ENCODE results near the gene GJB4.

DNA sequence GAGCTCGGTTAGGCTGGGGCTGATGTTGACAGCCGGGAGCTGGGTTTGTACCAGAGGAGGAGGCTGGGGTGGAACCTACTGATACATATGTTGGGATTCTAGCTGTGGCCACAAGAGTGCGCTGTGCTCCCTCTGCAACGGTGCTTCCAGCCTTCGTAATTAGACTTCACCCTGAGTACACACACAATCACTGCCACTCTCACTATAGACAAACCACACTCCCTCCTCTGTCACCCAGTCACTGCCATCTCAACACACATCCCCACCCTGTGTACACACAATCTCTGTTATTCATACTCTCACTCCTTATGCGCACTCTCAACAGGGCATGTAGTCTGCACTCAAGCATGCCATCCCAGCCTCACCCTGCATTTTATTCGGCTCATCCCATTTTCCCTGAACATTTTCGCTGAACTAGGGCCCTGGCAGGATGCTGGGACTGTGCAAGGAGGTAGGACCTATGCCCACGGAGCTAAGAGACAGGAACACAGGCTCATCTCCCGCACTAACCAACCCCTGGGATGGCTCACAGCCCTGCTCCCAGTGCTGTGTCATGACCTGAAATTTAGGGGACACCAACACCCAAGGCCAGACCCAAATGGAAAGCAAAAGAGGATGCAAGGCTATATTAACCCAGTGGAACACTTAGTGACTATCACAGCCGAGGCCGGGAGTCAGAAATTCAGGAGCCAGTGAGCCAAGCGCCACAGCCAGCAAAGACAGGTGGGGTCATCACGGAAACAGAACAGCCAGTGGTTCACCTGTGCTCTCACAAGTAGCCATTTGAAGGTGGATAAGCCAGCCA lies 27.2 kb downstream of the GJB4 start:
- TF ChIP-seq, protein P1, sequence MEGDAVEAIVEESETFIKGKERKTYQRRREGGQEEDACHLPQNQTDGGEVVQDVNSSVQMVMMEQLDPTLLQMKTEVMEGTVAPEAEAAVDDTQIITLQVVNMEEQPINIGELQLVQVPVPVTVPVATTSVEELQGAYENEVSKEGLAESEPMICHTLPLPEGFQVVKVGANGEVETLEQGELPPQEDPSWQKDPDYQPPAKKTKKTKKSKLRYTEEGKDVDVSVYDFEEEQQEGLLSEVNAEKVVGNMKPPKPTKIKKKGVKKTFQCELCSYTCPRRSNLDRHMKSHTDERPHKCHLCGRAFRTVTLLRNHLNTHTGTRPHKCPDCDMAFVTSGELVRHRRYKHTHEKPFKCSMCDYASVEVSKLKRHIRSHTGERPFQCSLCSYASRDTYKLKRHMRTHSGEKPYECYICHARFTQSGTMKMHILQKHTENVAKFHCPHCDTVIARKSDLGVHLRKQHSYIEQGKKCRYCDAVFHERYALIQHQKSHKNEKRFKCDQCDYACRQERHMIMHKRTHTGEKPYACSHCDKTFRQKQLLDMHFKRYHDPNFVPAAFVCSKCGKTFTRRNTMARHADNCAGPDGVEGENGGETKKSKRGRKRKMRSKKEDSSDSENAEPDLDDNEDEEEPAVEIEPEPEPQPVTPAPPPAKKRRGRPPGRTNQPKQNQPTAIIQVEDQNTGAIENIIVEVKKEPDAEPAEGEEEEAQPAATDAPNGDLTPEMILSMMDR (IDR thresholded peaks at IDR 0.05) = peak; percentile 68
- TF ChIP-seq NFE2L1 (CRISPR knock-in tag; IDR thresholded peaks at IDR 0.05) (0 out of 2 replicates have a peak, but pooled peaks have one; percentile 20), CREB1 (CRISPR knock-in tag; IDR thresholded peaks at IDR 0.05) (no peak), JUN (CRISPR knock-in tag; IDR thresholded peaks at IDR 0.05) (no peak), KAT7 (CRISPR knock-in tag; IDR thresholded peaks at IDR 0.05; ENCODE audit: borderline replicate concordance) (no peak), RELA (CRISPR knock-in tag; IDR thresholded peaks at IDR 0.05; ENCODE audit: borderline replicate concordance) (no peak)
- TF ChIP-seq, protein P2, sequence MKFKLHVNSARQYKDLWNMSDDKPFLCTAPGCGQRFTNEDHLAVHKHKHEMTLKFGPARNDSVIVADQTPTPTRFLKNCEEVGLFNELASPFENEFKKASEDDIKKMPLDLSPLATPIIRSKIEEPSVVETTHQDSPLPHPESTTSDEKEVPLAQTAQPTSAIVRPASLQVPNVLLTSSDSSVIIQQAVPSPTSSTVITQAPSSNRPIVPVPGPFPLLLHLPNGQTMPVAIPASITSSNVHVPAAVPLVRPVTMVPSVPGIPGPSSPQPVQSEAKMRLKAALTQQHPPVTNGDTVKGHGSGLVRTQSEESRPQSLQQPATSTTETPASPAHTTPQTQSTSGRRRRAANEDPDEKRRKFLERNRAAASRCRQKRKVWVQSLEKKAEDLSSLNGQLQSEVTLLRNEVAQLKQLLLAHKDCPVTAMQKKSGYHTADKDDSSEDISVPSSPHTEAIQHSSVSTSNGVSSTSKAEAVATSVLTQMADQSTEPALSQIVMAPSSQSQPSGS (CRISPR knock-in tag; IDR thresholded peaks at IDR 0.05; ENCODE audit: borderline replicate concordance, low read depth) = no peak
- TF ChIP-seq, protein P3, sequence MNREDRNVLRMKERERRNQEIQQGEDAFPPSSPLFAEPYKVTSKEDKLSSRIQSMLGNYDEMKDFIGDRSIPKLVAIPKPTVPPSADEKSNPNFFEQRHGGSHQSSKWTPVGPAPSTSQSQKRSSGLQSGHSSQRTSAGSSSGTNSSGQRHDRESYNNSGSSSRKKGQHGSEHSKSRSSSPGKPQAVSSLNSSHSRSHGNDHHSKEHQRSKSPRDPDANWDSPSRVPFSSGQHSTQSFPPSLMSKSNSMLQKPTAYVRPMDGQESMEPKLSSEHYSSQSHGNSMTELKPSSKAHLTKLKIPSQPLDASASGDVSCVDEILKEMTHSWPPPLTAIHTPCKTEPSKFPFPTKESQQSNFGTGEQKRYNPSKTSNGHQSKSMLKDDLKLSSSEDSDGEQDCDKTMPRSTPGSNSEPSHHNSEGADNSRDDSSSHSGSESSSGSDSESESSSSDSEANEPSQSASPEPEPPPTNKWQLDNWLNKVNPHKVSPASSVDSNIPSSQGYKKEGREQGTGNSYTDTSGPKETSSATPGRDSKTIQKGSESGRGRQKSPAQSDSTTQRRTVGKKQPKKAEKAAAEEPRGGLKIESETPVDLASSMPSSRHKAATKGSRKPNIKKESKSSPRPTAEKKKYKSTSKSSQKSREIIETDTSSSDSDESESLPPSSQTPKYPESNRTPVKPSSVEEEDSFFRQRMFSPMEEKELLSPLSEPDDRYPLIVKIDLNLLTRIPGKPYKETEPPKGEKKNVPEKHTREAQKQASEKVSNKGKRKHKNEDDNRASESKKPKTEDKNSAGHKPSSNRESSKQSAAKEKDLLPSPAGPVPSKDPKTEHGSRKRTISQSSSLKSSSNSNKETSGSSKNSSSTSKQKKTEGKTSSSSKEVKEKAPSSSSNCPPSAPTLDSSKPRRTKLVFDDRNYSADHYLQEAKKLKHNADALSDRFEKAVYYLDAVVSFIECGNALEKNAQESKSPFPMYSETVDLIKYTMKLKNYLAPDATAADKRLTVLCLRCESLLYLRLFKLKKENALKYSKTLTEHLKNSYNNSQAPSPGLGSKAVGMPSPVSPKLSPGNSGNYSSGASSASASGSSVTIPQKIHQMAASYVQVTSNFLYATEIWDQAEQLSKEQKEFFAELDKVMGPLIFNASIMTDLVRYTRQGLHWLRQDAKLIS (CRISPR knock-in tag; IDR thresholded peaks at IDR 0.05; ENCODE audit: borderline replicate concordance) = no peak
- TF ChIP-seq, protein P4, sequence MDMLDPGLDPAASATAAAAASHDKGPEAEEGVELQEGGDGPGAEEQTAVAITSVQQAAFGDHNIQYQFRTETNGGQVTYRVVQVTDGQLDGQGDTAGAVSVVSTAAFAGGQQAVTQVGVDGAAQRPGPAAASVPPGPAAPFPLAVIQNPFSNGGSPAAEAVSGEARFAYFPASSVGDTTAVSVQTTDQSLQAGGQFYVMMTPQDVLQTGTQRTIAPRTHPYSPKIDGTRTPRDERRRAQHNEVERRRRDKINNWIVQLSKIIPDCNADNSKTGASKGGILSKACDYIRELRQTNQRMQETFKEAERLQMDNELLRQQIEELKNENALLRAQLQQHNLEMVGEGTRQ (CRISPR knock-in tag; IDR thresholded peaks at IDR 0.05) = no peak
